Hematopoietic multipotent progenitor cell treated with erythropoietin and hydrocortisone succinate and interleukin-3 and kit ligand, for 8 days (in vitro differentiated cells): ENCODE data around the gene SPATA16.
"Not testable (repeated sequence)": the region's sequence is repeated elsewhere in the genome, so short reads cannot be mapped to it uniquely, and the experiment has no call there.

Experiments used
- DNase-seq: peaks from one replicate; pipeline ENCODE4 v3.0.0-alpha.2; 2015

SPATA16 gene

DNA sequence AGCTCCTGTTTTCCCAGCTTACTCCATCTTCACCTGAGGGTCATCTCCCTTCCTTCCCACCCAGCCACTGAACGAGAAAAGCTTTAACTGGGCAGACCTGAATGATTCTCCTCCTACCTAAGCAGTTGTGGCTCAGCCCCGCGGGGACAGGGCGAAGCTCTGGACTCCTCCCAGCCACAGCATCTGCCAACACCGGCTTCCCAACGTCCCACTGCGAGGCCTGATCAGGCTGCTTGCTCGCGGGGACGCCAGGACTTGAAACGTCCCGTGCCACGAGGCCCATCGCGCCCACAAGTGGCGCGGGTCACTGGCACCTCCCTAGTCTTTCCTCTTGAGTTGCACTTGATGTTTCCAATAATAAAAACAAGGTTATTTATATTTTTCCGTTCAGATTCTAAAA is at the start of gene SPATA16:
TSS of gene SPATA16 (minus strand) at position 250 of the 400 bp plus-strand sequence. CDS start 23,504 bp downstream, outside the sequence.
- no peak for DNase-seq

DNA sequence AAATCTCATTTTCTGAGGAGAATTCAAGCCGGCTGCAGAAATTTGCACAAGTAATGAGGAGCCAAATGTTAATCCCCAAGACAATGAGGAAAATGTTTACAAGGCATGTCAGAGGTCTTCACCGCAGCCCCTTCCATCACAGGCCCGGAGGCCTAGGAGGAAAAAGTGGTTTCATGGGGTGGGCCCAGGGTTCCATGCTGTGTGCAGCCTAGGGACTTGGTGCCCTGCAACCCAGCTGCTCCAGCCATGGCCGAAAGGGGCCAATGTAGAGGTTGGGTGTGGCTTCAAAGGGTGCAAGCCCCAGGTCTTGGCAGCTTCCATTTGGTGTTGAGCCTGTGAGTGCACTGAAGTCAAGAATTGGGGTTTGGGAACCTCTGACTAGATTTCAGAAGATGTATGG is 42.0 kb upstream of the SPATA16 start:
- not testable (repeated sequence) for DNase-seq

DNA sequence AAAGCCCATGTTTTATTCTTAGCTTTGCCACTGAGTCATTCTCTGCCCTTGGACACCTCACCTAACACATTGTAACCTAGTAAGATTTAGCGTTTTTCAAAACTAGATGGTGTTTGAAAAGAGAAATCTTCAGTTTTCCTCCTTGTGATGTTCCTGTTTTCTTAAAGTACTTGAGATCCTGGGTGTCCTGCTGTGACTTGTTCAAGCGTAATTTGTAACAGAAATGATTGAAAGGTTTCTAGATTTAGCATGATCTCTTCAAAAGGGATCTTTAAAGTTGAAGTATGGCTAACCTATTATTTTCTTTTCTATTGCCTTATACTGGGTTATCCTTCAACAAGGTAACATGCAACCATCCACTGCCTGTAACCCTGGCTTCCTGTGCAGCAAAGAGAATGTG is 32.6 kb upstream of the SPATA16 start:
- DNase-seq: no peak

DNA sequence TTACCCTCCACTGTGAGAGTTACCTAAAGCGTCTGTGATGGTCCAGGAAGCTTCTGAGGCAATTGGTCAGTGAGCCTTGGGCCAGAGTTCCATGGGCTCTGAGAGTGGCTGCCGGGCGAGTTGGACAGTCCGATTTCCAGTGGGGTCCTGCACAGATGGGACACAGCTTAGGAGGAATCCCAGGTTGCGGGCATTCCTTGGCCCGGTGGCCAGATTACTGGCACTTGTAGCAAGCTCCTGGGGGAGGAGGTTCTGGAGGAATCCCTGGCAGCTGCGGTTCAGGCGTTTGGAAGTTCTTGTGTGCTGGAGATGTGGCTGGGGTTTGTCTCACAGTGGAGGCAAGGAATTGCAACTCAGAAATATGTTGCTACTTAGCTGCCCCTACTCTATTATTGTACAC is 18.1 kb upstream of the SPATA16 start:
- not testable (repeated sequence) for DNase-seq

GRCh38 chr3:173156533-173156932 is 15.5 kb upstream of the SPATA16 start:
- not testable (repeated sequence) for DNase-seq

GRCh38 chr3:173153631-173154030 is 12.6 kb upstream of the SPATA16 start:
- DNase-seq: no peak

DNA sequence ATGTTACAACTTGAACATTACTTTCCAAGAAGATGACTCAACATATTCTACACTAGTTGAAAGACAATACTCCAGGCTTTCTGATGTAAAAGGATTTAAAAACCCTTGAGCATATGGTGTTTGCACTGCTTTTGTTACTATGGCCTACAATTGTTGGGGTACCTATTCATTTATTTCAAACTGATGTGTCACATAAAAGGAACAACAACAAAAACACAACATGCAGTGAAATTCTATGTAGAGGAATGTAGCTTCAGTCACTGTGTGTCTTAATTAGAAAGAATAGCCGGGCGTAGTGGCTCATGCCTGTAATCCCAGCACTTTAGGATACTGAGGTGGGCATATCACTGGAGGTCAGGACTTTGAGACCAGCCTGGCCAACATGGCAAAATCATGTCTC is 1.6 kb downstream of the SPATA16 start:
- DNase-seq: no peak

DNA sequence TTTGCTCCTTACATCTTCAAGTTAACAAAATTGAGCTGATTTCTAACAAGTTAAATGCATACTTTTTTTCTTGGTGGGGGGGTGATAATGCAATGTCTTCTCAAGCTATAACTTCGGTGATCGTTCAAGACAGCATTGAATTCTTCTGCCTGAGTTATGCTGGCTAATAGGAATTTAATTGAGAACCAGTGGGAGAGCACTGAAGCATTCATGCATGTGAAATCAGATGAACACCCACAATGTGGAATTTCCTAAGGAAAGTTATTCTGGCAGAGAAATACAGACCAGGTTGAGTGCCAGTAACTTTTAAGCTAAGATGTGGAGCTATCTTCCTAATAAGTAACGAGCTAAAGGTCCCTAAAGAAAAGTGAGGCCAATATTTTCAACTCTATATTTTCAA is 3.0 kb downstream of the SPATA16 start:
- DNase-seq: no peak

DNA sequence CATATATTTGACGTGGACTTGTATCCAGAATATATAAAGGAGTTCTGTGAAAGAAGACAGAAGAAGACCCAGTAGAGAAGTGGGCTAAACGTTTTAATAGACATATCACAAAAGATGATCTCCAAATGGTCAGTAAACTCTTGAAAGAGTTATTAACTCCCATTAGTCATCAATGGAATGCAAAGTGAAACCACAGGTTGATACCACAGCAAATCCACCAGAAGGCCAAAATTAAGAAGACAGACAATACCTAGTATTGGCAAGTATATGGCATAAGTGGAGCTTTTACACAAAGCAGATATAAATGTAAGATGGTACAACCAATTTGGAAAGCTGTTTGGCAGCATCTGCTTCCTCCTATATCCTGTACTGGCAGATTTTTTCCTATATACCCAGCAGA is 6.0 kb downstream of the SPATA16 start:
- DNase-seq: no peak

DNA sequence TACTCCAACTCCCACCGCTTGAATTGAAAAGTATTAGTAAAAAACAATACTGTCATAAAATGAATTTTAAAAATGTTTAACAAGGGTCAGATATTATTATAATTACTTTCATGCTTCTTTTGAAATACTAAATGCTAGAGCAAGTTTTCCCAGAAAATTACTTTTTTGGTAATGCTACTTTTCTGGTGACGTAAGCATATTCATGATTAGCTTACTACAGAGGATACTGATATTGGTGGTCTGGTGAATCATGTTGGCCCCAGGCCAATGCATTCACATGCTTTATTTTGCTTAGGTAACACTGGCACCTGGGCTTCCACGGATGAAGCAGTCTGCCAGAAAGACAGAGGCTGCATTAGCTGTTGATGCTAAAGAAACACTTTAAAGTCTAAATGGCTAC is 12.4 kb downstream of the SPATA16 start:
- no peak for DNase-seq

- DNase-seq: no peak
Measured at GRCh38 chr3:173111321-173111720, 29.7 kb downstream of the SPATA16 start.

GRCh38 chr3:173109143-173109542 is 31.9 kb downstream of the SPATA16 start:
- DNase-seq: no peak

GRCh38 chr3:173103469-173103868 is 37.6 kb downstream of the SPATA16 start:
- DNase-seq: no peak

GRCh38 chr3:173098959-173099358 is 42.1 kb downstream of the SPATA16 start:
- no peak for DNase-seq

GRCh38 chr3:173096994-173097785 is 43.8 kb downstream of the SPATA16 start:
- no peak for DNase-seq

DNA sequence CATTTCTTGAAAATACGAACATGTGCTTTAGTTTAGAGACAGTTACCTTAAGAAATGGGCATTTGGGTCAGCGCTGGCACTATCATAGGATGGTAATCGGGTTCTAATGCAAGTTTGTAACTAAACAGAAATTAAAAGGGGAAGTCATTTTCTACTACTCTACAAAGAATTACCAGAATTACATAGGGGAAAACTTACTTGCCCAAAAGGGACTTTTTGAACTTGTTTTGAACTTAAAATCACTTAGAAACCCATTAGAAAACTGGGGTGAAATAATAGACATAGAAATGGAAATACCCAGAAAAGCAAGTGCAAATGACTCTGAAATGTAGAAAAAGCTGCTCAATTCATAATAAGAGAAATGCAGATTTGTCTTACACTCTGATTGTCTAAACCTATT is 44.9 kb downstream of the SPATA16 start:
- DNase-seq: no peak

GRCh38 chr3:173092038-173092437 is 49.0 kb downstream of the SPATA16 start:
- DNase-seq: no peak

GRCh38 chr3:173090492-173090891 is 50.5 kb downstream of the SPATA16 start:
- no peak for DNase-seq

GRCh38 chr3:173089283-173089682 is 51.8 kb downstream of the SPATA16 start:
- no peak for DNase-seq

- no peak for DNase-seq
Measured at GRCh38 chr3:173078525-173078924, 62.5 kb downstream of the SPATA16 start.

DNA sequence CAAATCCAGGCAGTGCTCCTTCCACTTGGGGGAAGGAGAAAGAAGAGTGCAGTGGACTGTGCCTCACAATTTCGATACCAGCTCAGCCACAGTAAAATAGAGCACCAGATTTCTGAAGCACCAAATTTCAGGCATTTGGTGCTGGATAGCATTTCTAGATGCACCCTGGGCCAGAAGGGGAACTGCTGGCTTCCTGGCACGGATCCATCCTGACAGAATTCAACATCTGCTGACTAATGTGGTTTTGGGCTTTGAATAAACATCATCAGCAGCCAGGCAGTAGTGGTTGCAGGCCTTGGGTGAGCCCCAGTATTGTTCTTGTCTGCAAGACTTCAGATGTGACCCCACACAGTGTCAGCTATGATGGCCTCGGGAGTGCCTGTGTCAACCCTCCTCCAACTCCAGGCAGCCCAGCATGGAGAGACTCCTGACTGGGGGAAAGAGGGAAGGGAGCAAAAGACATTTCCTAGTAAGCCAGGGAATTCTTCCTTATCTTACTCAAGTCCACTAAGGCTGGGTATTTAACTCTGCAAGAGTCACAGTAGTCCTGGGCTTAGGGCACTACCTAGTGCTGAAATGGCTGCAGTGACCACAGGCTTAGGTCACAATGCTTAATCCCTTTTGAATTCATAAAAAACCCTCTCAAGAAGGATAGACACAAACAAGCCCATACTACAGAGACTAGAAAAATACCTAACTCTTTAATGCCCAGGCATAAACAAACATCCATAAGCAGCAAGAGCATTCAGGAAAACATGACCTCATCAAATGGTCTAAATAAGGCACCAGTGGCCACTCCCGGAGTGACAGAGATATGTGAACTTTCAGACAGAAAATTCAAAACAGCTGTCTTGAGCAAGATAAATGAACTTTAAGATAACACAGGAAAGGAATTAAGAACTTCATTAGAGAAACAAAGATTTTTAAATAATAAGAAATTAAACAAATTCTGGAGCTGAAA is 74.7 kb downstream of the SPATA16 start:
- peak; percentile 54 for DNase-seq

- DNase-seq: no peak
Measured at GRCh38 chr3:173065543-173065981, 75.5 kb downstream of the SPATA16 start.

- no peak for DNase-seq
Measured at GRCh38 chr3:173064631-173065030, 76.4 kb downstream of the SPATA16 start.

DNA sequence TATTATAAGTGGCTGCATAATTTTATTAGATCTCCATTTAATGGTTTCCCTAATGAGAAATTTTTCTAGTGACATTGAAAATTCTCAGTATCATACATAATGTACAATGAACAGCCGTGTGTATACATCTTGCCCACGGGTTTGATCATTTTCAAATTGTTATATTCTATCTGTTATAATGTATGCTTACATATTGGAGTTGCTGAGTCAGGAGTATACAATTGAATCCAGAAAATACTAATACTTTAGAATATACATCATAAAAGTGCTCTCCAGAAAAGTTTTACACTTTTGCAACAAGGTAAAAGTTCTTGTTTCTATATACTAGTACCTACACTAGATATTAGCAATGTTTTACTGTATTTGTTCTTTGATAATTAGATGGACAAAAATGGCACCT is 82.8 kb downstream of the SPATA16 start:
- DNase-seq: no peak
